HG03108 (cell line): ENCODE results near the gene FLNA.

Experiments
- ATAC-seq: cut with Tn5 transposase; IDR thresholded peaks from one replicate; pipeline ENCODE4 v1.9.1; 2021; ENCODE audit warnings: moderate library complexity; ENCODE audit not compliant: unreplicated experiment

The FLNA gene

GRCh38 chrX:154378059-154378798, 3.8 kb upstream of the FLNA start:
- ATAC-seq, result peak; percentile 2

GRCh38 chrX:154376774-154377173, 2.3 kb upstream of the FLNA start:
- ATAC-seq, result no peak

DNA sequence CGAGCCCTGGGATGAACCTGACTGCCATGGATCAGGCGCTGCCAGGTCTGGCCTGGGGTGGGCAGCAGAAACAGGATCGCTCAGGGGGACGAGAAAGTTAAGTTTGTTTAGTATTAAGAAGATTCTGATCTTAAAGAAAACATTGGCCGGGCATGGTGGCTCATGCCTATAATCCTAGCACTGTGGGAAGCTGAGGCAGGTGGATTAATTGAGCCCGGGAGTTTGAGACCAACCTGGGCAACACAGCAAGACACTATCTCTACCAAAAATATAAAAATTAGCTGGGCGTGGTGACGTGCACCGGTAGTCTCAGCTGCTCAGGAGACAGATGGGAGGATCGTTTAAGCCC, 696 bp upstream of the FLNA start:
- ATAC-seq, result no peak

GRCh38 chrX:154373340-154374306, 811 bp downstream of the FLNA start:
- no peak for ATAC-seq

DNA sequence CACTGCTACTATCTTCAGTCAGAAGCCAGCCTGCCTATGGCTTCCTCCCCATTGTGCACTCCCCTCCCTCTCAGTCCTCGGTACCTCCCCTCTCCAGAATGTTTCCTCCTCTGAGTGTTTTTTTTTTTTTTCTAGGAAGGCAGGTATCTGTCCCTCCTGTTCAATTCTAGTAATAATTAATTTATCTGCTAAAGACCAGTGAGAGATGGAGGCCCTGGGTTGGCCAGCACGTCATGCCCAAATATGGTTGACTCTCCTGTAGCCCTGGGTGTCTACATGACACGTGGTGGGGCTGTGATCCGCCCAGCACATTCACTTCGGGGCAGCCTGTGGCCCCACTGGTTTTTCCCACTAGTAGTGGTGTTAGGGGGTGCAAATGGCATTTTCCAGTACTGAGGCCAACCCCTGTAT, 1.8 kb downstream of the FLNA start:
- ATAC-seq, result no peak

DNA sequence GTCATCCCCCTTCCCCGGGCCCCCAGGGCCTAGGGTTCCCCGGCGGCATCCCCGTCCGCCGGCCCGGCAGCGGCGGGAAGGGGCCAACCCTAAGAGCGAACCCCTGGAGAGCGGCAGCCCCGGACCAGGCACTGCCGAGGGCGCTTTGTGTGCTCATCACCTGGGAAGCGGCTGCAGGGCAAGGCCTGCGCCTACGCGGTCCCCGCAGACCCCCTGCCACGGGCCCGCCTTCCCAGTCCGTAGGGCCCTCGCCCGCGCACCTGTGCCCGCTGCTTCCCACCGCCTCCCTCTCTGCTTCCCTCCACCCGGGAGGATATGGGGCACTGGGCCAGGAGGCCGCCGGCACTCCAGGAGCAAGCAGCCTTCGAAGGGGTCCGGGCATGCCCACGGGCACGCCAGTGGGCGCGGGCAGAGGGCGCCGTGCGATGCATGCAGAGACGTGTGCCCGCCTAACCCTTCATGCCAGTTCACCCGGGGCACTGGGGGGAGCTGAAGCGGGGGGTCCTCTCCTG, 2.6 kb downstream of the FLNA start:
- no peak for ATAC-seq

DNA sequence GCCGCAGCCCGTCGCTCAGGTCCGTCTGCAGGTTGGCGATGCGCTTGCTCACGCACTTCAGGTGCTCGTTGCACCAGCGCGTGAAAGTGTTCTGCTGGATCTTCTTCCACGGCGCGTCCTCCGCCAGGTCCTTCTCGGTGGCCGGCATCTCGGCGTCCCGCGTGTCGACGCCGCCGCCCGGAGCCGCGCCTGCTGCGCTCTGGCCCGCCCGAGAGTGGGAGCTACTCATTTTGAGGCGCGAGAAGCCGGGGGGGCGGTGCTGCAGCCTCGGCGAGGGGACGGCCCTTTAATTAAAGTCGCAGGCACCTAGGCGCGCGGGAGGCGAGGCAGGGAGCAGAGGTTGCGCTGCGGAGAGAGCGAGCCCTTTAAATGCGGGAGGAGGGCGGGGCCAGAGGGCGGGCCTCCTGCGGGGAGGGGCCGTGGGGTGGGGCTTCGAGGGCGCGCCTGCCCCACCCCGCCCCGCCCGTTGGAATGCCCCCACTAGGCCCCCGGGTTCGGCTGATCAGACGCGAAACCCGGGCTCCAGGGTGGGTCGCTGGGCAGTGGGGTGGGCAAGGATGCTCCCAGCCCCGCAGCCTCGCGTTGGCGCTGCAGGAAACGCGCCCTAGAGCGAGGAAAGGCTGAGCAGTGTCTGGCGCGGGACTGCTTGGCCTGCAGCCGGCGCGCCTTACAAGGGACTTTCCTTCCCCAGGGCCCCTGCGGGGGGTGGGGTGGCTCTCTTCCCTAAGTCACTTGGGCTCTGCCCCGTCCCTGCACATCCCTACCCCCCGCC, 3.2 kb downstream of the FLNA start:
- ATAC-seq, result peak; percentile 46

DNA sequence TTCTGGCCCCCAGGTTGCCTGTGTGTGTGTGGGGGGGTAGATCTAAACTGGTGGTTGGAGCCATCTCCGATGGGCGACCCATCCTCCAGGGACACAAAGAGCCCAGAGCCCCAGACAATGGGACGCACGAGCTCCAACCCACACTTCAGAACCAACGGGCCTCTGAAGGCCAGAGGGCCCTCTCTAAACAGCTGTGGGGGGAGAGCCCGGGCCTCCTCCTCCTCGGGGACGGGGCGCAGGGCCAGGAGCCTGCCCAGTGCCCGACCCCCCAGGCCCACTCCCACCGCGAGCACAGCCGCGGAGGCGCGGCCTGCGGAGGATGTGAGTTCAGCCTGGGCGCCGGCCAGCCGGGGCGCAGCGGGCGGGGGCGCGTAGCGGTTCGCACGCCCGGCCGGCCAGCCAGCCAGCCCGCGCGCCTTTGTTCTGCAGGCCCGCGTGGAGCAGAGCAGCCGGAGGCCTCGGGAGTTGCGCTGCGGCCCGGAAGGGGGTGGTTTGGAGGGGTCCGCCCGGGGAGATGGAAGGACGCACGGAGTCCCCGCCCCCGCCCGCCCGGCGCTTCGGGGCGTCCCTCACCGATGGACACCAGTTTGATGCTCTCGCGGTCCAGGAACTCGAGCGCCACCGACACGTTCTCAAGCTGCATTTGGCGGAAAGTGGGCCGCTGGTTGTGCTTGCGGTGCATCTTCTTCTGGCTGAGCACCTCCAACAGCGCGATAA, 4.0 kb downstream of the FLNA start:
- ATAC-seq, result no peak

- ATAC-seq, result no peak
Observed at GRCh38 chrX:154369449-154370299, 4.8 kb downstream of the FLNA start.

DNA sequence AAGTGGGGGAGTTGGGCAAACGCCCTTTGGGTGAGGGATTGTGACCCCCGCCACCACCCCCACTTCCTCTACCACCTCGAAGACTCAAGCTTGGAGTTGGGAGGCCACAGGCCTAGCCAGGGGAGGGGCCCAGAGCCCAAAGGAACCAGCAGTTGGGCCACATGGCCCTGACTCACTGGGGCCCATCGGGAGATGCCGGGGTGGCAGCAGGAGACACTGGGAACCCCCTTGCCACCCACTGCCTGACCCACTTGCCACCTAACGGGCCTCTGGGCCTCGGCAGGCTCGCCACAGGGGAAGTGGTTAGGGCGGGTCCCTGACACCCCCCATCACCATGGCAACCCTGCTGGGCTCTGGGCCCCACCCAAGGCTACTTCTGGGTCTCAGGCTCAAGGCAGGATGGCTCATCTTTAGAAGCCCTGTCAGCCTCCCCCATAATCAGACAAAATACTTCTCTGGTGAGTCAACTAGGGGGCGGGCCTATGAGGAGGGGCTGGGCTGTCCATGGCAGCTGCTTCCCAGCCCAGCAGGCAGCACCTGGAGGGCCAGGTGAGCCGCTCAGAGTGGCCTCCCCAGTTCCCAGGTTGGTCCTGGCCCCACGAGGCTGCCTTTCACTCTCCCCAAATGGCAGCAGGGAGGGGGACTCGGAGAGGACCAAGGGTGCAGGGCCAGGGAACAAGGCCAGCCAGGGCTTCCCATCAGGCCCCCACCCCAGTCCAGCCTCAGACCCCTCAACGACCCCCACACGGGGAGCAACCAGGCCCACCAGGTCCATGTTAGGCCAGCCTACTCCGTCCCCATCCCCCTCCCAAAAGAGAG, 5.6 kb downstream of the FLNA start:
- ATAC-seq, result no peak

DNA sequence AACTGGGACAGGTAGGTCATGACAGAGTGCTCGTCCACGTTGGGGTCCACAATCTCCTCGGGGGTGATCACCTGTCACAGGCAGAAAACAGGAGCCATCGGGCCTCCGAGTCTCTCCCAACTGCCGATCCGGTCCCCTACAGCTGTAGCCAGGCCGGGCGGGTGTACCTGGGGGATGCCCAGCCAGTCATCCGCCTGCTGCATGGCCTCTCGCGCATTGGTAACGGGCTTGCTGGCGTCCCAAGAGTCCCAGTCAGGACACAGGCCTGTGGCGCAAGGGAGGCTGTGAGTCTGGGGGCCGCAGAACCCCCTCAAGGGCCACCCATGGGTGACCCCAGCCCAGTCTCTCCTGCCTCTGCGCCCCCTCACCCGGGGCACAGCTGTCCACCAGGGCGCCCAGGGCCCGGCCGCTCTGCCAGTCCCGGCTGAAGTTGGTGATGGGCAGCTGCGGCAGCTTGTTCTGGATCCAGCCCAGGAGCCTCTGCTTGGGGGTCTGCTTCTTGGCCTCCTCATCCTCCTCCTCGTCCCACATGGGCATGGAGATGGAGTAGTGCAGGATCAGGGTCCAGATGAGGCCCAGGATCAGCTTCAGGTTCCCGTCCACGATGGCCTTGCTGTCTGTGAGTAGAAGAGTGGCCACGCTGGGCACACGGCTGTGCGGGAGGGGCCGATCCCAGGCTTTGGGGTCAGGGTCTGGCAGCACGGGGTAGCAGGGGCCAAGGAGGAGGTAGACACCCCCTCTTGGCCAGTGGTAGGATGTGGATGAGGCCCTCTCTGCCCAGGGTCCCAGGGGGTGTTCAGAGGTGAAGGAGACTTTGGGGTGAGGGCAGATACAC, 6.7 kb downstream of the FLNA start:
- ATAC-seq, result no peak

DNA sequence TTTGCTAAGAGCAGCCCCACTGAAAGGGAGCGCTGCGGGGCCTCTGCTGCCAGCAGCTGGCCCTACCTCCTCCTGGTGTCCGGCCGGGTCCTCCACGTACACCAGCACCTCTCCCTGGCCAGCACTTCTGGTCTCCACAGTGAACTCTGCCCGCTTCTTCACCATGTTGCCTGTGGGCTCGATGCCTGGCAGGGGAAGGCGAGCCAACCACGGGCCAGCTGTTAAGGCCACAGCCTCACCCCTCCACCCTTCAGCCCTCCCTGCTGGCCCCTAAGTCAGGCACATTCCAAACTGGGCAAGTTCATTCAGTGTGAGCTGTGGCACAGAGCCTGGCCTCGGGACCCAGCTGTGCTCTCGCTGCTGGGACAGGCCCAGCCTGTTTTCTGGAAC, 7.8 kb downstream of the FLNA start:
- ATAC-seq, result no peak

DNA sequence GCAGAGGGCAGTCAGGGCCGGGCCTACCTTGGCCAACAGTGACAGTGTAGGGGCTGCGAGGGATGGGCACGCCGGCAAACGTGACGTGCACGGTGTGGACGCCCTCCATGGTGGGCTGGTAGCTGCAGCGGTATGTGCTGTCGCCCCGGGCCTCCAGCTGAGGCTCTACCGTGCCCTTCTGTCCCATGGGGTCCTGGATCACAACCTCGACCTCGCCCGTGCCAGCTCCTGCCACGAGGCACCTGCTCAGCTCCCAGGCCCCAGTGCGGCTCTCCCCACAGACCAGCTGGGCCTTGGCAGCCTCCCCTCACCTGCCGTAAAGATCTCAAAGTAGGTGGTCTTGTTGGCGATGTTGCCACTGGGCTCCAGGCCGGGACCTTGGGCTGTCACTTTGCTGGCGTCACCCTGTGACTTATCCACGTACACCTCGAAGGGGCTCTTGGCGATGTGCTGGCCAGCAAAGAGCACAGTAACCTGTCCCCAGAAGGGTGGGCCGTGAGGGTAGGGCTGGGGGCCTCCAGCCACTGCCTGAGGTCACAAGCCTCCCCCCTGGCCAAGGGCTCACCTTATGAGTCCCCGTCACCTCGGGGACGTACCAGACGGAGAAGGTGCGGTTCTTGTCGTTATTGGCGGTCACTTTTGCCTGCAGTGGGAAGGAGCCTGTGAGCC, 8.3 kb downstream of the FLNA start:
- ATAC-seq, result no peak

- ATAC-seq, result no peak
Observed at GRCh38 chrX:154365052-154365600, 9.3 kb downstream of the FLNA start.

GRCh38 chrX:154363706-154364439, 10.6 kb downstream of the FLNA start:
- no peak for ATAC-seq

DNA sequence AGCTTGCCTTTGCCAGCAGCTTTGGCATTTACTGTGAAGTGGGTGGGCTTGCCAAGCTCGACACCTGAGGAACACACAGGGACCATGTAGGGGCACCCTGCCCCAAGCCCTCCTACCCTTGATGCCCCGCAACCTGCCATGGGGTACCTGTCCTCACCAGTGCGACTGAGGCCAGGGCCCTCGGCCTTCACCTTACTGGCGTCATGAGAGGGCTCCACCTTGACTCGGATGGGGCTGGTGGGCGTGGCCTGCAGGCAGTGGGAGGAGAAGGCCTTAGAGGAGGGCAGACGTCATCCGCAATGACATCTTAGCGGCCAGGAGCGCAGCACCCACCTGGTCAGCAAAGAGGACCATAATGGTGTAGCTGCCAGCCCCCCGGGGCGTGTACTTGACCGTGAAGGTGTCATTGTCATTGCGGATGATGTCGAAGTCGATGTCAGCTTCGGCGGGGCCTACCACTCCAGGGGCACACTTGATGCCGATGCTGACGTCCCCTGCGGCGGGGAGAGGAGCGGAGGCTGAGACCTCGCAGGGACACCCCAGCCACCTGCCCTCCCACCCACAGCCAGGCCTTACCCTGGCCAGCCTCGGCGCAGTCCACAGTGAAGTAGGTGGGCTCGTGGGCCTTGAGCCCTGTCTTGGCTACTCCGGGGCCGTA, 12.2 kb downstream of the FLNA start:
- ATAC-seq, result no peak
